NCI-H1417 treated with DMSO at 0.1 percent for 48 hours (cell line): ENCODE data around the gene ERC2.

Experiments
- DNase-seq: peaks from one replicate; lab custom pipeline; 2025; lab: John Stamatoyannopoulos, UW

Gene ERC2

DNA sequence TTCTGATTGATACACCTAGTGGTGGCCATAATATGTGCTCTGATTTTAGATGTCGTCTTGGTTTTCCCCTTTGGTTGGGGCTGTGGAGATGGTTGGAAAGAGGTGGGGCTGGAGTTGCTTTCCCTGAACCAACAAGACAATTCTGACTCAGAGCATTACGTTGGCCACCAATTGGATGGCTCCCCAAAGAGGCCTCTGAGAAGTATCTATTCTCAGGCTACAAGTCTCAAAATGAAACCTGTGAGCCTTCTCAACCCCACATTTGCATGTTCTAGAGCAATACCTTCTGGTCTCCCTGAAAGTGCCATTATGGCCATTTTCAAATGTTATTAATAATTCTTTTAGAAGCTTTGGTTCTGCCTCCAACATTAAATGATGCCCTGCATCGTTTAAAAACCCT lies 792.8 kb downstream of the ERC2 start:
- DNase-seq, result no peak

DNA sequence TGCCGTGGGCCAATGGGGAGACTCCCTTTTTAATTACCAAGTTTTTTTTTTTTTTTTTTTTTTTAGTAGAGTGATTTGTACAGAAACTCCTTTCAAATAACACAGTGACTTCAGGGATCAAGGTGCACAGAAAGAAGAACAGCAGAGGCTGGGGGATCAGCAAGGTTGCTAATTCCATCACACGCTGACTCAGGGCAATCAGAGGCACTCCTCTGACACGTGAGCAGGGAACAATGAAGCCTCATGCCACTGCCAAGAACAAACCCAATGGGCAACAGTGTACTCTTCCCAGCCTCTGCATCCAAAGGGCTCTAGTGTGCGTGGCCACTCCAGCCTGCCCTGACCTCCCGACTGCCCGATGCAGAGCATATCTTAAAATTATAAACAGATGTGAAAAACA lies 794.5 kb downstream of the ERC2 start:
- DNase-seq, result no peak

DNA sequence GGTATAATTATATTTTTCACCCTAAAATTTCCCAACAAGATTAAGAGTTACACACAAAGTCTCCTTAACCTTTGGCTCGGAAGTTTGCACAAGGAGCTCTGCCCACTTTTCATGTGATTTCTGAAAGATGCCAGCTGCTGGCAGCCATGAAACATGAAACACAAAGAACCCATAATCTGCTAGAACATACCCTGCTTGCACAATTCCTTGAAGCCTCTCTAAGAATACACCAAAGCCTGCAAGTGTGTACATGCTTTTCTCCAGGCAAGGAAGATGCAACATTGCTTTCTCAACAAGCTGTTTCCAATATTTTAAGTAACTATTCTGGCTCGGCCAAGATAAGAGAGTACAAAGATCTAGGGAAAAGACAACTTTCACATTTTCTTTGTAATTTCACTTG lies 799.1 kb downstream of the ERC2 start:
- DNase-seq, result no peak

DNA sequence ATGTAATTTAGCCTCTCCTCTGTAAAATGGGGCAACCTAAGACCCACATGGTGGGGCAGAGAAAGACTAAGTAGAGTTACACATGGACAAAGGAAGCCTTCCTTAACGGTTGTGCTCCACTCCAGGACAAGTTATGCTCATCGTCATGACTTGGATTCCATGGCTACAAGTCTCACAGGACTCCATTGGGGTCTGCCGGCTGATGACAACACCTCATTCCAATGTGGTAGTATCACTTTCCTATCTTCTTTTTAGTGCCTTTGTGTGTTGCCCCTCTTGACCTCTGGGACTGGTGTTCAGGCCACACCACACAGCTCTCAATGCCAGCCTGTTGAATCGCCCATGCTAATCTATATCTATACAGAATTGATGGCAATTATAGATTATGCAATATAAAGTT lies 799.9 kb downstream of the ERC2 start:
- DNase-seq, result no peak

DNA sequence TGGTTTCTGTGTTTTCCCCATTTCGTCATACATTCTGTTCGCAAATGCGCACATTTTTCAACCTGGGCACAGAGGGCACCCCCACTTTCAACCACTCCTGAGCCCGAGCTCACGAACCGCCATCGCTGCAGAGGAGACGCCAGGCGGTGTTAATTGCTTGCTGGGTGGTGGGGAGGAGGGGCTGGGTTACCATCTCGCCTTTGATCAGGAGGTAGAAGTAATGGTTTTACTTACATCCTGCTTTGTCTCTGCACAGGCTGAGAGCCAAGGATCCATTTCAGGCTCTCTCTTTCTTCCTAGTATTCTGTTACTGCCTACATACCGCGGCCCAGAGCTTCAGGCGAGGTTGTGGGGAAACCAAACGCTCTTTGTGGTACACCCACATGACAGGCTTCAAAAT lies 803.9 kb downstream of the ERC2 start:
- DNase-seq, result no peak

DNA sequence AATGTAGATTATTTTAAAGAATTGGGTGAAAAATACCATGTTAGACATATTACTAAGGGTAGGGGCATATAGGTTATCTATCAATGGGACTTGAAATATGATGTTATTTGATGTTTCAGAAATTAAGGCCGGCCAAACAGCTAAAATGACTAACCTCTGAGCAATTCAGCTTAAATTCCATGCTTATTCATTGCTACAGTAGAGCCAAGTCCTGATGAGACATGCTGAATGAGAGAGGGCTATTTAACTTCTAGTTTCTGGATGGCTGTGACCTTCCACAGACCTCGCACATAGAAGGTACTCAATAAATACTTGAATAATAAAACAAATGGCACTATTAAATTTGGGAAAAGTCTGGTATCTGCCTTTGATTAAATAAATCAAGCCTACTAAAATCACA lies 805.6 kb downstream of the ERC2 start:
- DNase-seq, result no peak

DNA sequence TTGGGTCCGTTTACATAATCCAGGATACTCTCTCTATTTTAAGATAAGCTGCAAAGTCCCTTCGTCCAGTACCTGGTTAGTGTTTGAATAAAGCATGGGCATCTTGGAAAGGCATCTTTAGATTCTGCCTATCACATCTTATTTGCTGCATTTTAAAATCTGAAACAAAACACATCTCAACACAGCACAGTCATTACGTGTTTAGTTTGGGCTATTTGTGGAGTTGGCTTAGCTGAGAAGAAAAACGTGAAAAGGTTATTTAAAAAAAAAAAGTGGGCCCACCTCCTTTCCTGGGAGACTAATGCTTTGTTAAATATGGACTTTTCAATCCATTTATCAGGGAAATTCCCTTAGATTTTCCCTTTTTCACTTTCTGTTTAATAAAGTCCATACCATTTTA lies 806.7 kb downstream of the ERC2 start:
- no peak for DNase-seq

DNA sequence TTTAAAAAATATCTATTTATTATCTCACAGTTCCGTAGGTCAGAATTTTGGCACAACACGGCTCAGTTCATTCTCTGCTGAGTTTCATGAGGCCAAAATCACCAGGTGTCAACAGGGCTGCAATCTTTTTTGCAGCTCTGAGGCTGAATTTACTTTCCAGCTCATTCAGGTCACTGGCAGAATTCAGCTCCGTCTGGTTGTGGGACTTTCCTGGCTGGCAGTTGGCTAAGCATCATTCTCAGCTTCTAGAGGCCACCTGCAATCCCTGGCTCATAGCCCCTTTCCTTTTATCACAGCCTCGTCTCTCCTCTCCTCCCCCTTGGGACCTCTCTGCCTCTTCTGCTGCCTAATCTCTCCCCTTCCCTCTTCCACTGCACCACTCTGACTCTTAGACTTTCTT lies 807.1 kb downstream of the ERC2 start:
- no peak for DNase-seq

DNA sequence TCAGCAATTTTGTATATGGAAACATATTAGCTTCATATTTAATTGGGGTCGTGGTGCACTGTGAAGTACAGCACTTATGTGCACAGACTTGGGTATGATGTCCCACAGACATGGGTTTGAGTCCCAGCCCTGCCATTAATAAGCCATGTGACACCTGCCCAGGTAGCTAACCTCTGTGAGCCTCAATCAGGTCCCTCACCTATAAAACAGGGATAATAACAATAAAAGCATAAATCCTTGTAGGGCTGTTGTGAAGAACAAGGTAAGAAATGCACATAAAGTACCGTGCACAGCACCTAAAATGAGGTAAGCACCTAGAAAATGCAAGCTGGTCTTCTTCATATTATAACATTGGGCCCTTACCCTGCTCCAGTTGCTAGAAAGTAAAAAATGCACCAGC lies 807.6 kb downstream of the ERC2 start:
- DNase-seq, result no peak

DNA sequence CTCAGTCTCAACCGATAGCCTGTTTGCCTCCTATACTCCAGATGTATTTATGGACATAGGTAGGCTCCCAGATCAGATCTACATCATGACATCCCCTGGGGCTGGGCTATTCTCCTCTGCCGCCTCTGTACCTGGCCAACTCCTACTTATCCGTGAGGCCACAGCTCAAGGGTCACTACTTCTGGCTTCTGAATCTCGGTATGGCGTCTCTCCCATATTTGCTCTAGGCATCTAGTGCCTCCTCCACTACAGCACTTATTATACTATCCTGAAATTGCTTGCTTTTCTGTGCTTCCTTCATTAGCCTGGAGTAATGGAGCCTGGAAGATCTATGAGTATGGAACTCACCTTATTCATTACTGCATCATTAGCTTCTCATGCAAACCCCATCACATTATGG lies 808.6 kb downstream of the ERC2 start:
- DNase-seq, result no peak

DNA sequence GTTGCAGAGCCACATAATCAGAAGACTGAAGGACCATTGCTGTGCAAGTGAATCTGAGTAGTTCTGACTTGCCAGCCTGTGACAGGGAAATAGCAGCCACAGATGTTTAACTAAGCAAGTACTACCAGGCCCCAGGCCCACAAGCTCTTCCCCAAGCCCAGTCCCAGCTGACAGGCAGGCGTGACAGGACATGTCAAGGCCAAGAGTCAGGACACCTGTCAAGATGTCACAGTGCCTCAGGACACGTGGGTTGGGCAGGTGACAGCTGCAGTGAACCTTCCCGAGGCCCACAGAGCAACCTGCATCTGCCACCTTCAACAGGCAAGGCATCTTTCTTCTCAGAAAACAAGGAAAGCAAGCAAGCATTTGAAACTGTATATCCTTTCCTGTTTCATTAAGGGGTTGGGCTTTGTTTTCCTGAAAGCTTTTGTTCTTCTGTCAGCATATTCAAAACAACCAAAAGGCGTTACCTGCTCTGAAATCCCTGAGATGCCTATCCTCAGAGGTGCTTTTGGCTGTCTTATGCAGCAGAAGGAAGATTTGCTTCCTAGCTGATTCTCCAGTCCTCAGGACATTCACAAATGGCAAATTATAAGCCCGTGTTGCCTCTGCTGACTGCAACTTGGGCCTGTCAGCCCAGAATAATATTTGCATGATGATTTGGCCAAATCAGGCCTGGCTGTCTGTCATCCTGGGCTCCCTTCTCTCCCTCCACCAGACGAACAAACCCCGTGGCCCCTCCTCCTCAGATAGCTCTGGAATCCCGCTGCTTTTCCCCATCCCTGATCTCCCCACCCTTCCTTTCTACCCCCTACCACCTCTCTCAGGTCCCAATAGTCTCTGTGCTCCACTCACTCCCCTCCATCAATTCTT lies 809.3 kb downstream of the ERC2 start:
- DNase-seq, result no peak

DNA sequence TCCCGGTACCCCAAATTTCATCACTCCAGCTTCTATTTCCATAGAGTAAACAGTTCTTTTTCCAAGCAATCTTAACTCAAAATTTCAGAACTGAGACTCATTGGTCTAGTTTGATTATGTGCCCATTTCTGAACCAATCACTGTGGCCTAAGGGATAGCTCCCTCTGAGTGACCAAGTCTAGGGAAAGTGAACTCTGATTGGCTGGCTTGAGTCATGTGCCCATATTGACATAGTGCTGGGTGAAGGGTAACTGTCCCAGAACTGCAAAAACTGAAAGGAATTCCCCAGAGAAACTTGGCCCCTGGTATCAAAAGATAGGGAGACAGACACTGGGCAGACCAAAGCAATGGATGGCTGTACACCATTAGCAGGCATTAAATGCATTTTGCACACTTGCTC lies 810.0 kb downstream of the ERC2 start:
- DNase-seq, result no peak

DNA sequence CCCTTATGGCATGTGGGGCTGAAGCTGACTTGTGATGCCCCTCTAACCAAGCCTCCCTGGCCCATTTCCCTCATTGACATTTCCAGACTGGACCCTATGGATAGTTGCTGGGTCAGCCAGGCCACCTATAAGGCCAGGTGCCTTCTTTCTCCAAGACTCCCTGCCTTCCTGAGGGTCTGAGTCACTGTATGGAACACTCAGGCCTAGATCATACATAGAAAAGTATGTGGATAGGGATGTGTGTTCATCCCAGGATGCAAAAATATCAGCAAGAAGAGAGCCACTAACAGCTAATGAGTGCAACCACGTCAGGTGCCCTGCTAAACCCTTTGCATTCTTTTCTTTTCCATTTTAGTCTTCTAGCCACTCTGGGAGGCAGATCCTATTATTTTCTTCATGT lies 812.7 kb downstream of the ERC2 start:
- DNase-seq, result no peak

DNA sequence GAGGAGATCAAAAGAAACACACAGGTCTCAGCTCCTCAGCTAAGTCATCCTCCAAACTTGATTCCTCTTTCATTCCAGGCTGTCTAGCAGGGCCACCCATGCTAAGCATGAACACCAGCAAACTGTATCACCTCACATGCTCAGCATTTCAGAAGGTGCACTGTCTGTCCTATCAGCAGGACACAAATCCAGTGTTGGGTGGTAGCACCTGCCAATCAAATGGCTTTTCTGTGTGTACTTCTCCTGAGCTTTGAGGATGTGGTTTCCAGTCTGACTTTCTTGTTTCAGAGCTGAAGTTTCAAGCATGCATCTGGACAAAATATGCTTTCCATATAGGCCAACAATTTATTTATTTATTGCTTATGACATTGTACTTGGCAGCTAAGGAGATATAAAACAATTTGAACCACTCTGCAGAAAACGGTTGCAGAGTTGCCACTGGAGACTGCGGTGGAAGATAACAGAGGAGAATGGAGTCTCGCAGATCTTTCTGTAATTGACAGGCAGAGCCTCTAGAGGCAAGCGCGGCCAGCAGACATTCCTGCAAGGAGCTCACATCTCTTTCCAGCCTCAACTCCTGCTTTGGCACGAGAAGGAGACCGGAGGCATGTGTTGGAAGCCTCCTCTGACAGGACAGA lies 814.0 kb downstream of the ERC2 start:
- no peak for DNase-seq

DNA sequence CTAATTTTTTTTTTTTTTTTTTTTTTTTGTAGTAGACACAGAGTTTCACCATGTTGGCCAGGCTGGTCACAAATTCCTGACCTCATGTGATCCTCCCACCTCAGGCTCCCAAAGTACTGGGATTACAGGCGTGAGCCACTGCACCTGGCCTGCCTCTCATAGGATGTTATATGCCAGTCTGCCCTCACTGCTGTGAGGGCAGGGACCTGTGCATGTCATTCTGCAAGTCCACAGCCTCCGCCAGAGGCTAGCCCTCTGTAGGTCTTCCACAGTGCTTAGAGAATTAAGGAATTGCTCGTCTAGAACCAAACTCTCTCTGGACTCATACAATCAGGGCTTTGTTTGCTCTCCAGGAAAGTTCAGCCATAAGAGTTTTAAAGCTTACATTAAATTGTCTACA lies 817.3 kb downstream of the ERC2 start:
- DNase-seq, result no peak

DNA sequence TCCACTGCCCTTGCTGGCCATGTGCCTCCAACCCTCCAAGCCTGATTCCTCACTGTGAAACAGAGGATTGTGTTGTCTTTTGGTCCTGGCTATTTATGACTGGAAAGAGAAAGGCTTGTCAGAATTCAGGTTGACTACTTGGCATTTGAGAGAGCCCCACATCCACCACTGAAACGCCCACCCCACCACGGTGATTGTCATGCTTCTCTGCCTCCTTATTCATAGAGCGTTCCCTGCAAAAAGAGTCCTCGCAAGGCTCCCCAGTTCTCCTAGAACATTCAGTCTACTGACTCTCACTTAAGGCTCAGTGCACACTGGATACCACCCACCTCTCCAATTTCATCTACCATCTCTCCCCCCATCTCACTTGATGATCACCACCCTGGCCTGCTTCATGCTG lies 818.3 kb downstream of the ERC2 start:
- DNase-seq, result no peak

DNA sequence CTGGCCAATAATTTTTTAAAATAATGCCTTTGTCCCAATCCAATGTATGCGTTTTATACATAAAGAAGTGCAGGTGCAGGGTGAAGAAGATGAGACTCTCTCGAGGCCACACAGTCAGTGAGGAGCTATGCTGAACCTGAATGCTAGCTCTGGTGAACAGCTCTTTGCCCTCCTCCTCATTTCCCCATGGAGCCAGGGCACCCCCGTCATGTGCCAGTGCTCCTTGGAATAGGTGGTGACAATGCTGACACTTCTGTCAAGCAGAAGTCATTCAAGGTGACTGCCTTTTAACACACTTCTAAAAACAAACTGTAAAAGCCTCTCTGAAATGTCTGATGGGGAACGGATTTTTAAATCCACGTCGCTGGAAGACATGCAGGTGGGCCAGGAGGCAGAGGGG lies 818.7 kb downstream of the ERC2 start:
- no peak for DNase-seq

DNA sequence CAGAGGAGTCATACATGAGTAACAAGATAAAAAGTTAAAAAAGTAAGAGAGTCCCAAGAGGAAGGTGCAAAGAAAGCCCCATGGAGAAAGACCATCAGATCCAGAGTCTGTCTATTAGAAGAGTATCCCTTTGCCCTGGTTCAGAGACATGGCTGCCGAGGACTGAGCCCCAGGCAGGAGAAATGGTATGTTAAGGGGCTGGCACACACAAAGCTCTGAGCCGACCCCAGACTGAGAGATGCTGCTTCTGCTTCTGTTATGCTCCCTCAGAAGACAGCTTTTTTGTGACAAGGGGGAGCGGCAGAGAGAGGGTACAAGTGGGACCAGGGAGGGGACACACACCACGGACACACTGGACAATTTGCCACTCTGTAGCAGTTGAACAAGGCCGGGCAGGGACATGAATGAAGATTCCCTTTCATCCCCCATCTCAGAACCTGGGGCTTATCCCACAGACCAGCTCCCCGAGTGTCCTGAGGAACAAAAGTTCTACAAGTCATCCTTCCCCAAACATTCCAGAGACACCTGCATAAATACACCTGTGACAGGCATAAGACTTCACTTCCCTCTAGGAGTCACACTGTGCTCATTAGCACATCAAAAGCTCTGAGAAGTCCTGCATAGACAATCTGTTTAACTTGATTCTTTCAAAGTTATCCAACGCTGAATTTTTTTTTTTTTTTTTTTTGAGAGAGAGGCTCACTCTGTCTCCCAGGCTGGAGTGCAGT lies 819.5 kb downstream of the ERC2 start:
- DNase-seq, result no peak

DNA sequence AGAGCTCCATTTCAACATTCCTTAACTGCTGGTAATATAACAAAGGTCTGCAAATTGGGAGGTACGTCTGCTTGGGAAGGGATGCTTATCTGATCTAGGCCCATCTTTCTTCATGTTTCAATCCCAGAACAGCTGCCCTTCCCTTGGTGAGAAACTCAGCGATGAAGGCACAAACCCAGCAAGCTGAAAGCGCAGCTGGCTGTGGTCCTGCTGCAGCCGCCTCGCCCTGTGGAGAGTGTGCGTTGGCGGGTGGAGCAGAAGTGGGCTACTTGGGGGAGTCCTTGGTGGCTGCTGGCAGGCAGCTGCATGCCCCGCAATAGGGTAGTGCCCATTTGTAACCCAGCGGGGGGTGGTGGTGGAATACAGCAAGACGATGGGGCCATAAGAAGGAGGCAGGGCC lies 820.6 kb downstream of the ERC2 start:
- DNase-seq, result no peak

DNA sequence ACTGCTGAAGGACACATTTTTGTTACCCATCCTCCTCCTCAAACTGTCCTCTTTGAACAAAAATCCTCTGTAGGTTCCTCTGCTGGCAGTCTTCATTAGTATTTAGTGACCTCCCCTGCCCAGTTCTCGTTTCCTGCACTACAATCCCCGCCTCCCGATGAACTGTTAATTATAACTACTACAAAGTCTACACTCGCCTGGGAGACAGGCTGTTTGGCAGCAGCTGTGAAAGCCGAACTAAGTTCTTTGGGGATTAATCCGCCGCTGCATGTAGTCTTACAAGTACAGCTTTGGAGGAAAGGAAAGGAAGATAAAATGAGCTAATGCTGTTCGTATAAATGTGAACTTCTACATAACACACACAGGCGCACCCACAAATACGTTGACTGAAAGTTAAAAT lies 821.2 kb downstream of the ERC2 start:
- no peak for DNase-seq

DNA sequence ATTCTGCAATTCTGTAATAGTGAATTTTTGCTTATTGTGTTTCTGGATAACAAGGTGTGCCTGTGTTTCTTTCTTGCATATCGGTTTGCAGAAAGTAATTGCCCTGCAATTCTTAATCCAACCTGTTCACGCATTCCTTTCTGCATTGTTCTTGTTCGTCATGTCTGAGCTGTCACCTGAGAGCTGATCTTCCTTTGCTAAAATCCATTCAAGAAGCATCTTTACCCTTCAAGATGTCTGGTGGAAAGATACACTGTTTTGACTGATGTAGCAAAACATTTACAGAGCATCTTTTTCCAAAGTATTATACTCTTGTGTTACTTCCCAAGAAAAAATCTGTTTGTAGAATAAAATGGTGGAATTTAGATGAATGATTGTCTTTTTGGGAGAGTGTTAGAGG lies 822.1 kb downstream of the ERC2 start:
- DNase-seq, result no peak

DNA sequence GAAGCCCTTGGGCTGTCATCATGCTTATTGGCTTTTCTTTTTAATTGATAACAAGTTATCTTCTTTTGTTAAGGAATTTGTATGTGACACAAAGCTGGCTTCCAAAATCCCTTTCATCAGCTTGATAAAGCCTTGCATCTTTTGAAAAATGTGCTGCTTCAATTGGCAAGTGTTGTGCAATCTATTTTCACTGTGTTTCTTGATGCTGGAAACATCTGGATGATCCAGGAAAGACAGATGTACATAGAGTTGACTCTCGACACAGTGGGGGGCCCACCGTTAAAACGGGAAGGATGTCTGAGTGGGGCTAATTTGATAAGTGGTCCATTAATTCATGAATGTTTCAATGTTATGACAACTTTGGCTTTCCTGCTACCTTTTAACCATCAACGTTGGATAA lies 822.8 kb downstream of the ERC2 start:
- no peak for DNase-seq

DNA sequence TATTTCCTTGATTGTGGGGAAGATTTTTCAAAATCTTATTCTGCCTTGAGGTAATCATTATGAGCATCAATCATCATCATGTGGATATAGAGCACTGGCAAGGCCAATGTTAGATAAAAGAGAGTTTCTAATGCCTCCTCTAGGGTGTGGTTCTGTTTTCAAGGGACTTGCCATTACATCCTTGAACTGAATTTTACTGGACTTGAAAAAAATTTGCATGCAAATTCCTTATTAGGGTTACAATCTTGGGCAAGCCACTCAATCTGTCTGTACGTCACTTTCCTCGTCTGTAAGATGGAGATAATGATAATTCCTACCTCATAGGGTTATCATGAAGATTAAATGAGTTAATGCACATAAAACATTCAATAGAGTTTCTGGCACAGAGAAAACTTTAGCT lies 825.0 kb downstream of the ERC2 start:
- DNase-seq, result no peak
